NCI-H2171 treated with DMSO at 0.1 percent for 48 hours (cell line): Measurements from ENCODE around the gene C1orf21.

ENCODE experiments used
- DNase-seq: peaks from one replicate; lab custom pipeline; 2025; lab: John Stamatoyannopoulos, UW

Gene C1orf21

DNA sequence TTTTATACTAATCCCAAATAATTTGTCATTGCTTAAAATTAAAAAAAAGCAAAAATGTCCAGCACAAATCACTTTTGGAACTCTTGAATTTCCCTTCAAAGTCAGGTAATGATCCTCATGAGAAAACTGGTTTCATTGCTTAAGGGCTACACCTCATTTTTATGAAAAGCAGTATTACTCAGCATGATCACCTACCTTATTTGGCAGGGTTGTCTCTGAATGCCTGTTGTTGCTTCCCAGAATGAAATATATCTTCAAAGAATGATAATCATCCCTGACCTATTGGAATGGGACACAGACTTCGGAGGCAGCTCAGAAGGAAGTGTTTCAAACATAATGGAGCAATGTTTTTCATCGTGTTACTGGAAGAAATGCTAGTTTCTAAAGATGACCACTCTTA is 29.7 kb downstream of the C1orf21 start:
- DNase-seq, result no peak

GRCh38 chr1:184416946-184417345 is 30.1 kb downstream of the C1orf21 start:
- no peak for DNase-seq

GRCh38 chr1:184417916-184418315 is 31.1 kb downstream of the C1orf21 start:
- DNase-seq, result no peak

- DNase-seq, result no peak
These were observed 32.0 kb downstream of the C1orf21 start for GRCh38 chr1:184418652-184419349.

DNA sequence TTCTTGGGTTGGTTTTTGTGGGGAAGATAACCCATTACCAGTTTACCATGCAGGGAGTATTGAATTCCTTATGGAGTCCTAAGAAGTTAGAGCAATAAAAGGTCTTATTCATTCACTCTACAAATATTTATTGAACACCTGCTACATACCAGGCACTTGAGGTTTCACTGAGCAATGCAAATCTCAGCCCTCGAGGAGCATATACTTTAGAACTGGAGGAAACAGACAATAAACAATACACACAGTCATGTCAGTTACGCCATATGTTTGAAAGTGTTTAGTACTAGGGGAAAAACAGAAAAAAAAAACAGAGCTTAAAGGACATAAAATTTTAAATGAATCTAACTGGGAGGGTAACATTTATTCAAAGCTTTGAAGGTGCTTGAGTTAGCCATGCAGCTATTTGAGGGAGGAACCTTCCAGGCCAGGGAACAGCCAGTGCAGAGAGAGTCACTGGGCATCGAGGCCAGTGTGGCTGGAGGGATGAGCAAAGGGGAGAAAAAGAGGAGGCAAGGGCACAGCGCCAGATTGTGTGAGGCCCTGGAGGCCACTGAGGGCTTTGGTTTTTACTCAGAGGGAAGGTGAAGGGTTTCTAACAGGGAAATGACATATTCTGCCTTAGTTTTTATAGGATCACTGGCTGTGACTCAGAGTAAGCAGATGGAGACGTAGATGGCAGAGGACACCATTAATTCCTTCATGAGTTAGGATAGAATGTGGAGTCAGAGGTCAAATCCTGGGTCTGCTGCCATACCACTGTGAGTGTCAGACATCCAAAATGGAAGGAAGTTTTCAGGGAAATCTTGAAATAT is 32.7 kb downstream of the C1orf21 start:
- peak; percentile 37 for DNase-seq

DNA sequence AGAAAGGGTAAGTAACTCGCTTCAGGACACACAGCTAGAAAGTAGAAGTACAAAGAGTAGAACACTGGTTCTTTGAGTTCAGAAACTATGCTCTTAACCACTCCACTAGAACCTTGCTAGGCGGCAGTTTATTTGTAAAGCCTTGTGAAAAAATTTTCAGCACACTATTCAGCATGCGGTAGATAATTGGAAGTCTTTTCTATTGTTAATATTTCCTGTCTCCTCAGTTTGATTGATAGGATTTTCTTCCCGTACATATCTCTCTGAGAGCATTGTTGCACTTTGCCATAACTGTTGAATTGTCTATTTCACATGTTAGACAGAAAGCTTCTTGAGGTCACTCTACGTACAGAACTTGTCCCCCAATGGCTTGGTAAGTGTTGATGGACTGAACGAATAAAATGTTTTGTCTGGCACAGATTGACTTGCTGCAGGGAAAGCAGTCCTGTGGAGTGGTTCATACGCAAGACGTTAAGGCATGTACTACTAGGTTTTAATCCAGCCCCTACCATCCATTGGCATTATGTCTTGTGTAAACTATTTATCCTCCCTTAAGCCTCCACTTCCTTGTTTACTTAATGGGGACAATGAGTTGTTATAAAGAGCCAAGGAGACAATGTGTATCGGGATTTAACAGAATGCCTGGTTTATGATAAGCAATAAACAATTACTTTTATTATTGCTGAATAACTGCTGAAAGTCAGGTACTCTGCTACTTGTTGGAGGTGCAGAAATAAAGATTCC is 35.8 kb downstream of the C1orf21 start:
- no peak for DNase-seq

DNA sequence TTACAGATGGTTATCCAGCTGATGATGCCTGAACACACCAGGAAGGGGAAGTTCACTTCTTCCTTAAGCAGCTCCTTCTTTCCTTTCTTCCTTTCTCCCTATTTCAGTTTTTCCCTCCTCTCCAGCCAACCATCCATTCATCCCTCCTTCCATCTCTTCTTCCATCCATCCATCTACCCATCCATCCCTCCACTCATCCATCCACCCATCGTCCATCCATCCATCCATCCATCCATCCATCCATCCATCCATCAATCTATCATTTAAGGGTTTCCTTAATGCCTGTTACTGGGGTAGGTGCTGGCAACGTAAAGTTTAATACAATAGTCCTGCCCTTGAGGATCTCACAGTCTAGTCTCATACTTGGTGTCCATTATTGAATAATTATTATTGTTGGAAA is 36.8 kb downstream of the C1orf21 start:
- DNase-seq, result no peak

DNA sequence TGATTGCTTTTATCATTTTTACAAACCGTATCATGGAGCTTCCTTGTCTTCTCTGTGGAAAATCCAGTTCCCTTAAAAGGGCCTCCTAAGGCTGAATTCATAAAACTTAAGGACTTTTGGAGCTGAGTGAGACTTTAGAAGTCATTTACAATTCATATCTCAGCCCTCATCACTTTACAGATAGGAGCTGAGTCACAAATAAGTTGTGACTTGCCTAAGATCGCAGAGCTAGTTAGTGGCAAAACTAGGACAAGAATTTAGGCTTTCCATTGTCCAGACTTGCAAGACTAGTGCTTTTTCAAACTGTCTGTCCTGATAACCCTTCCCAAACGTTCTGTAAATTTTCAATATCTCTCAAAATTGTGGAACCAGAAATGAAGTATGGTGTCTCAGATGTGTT is 37.3 kb downstream of the C1orf21 start:
- DNase-seq, result no peak

- DNase-seq, result no peak
These were observed 38.1 kb downstream of the C1orf21 start for GRCh38 chr1:184424945-184425344.

GRCh38 chr1:184425449-184426277 is 38.8 kb downstream of the C1orf21 start:
- no peak for DNase-seq

DNA sequence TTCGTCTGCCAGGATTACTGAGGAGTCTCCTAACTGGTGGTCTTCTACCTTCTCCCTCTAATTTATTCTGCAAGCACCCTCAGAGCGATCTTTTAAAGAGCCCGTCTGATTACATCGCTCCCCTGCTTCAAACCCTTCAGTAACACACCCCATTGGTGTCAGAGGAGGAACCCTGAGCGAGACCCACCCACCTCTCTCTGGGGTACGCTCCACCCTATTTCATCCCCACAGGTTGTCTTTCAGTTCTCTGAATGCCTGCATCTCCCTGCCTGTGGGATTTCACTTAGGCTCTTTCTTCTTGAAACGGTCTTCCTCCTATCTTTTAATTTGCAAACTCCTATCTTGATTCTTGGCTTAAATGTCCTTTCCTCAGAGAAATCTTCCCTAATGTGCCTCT is 39.4 kb downstream of the C1orf21 start:
- DNase-seq, result no peak

GRCh38 chr1:184427722-184428121 is 40.9 kb downstream of the C1orf21 start:
- DNase-seq, result no peak

GRCh38 chr1:184428604-184429003 is 41.8 kb downstream of the C1orf21 start:
- no peak for DNase-seq

DNA sequence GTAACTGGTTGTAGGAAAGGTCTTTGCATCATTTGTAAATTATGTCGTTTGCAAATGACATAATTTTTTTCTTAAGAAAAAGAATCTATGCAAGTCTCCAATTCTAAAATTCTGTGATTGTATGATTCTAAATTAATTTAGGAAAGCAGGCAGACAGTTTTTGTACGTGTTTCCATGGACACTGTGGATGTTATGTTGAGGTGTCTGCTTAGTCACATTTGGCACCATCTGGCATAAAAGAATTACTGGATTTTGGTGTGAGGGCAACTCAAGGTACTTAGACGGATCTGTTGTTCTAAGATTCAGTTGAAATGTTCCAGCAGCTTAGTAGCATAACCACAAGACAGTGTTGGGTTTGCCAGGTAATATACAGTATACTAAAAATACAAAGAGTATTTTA is 42.5 kb downstream of the C1orf21 start:
- peak; percentile 15 for DNase-seq

- no peak for DNase-seq
These were observed 47.2 kb downstream of the C1orf21 start for GRCh38 chr1:184433956-184434502.

- DNase-seq, result no peak
These were observed 50.5 kb downstream of the C1orf21 start for GRCh38 chr1:184437291-184437690.

- no peak for DNase-seq
These were observed 51.5 kb downstream of the C1orf21 start for GRCh38 chr1:184438363-184438762.

DNA sequence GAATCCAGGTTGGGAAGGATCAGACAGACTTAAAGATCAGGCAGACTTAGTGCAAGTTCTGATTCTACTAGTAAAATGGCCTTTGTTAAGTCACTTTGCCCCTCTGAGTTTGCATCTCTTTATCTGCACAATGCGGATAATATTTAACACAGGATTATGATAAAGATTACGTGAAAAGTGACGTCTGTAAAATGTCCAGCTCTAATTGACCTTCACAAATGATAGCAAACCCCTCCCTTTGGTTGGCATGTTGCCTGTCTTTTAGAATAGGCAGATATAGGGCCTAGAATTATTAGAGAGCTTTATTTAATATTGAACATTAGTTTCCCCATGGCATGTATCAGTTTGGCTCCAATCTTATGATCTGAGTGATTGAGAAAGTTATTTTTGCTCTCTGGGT is 55.4 kb downstream of the C1orf21 start:
- no peak for DNase-seq

DNA sequence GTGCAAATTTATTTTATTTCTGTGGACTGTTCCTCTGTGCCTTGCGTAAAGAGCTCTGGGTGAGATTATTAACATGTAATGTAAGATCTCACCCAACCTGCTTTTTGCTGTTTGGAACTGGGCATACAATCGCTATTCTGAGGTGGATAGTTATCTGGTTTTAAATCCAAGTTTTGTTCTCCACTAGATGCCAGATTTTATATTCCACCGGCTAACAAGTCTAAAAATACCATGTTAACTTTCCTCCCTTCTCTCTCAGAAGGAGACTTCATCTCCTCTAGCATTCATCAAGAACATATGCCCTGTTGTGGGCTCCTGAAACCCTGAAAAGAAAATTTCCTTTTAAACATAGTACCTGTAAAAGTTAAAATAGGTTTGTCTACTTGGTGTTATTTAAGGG is 56.4 kb downstream of the C1orf21 start:
- no peak for DNase-seq

DNA sequence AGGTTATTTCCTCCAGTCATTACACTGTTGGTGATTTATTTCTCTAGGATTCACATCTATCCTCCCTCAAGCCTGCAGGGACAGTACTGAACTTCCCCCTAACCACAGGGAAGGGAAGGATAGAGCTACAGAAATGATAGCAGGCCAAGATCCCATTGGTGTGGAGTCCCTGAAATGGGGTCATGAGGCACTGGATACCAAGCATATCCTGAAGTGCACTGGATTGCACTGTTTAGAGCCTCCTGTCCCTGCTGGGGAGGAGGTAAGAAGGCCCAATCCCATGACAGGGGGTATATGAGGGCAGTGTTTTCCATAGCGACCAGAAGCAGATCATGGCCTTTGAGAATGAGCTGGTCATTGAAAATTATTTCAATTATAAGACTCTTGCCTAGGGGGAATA is 56.8 kb downstream of the C1orf21 start:
- no peak for DNase-seq

- DNase-seq, result no peak
These were observed 59.2 kb downstream of the C1orf21 start for GRCh38 chr1:184445997-184446396.
